Sigmoid colon (tissue), 7 donors: ENCODE results near the gene FAM227B. TPM values are rescaled to one million over a fixed set of nuclear protein-coding genes. Genes with fewer than 3 reads are reported as not detected.
A peak's percentile ranks its signal among the peaks of the same experiment; 100 is the strongest.

Source experiments
- DNase-seq: peaks from one replicate; pipeline ENCODE4 v3.0.0-alpha.2; 2019
- H3K27ac ChIP-seq, 4 donors: fragments of 200-600 bp; sonication (generic); one replicate each; pipeline ENCODE4 v1.5.1; 2016 to 2019; ENCODE audit warnings: mild to moderate bottlenecking in 1 of 4
- H3K27me3 ChIP-seq, 3 donors: fragments of 200-600 bp; sonication (generic); one replicate each; pipeline ENCODE4 v1.5.1; 2019; ENCODE audit warnings: mild to moderate bottlenecking in 1 of 3
- H3K36me3 ChIP-seq, 4 donors: fragments of 200-600 bp; sonication (generic); one replicate each; pipeline ENCODE4 v1.5.1; 2016 to 2019
- H3K4me1 ChIP-seq, 4 donors: fragments of 200-600 bp; sonication (generic); one replicate each; pipeline ENCODE4 v1.5.1; 2017 to 2019
- H3K4me3 ChIP-seq, 4 donors: fragments of 200-600 bp; sonication (generic); one replicate each; pipeline ENCODE4 v1.5.1; 2017 to 2019; ENCODE audit warnings: mild to moderate bottlenecking in 2 of 4, moderate library complexity in 1 of 4
- H3K9me3 ChIP-seq, 4 donors: fragments of 200-600 bp in 3 of 4; sonication (generic) in 3 of 4; one replicate each; pipeline versions ENCODE4 v1.5.1 to v1.6.1; 2013 to 2019
- CTCF ChIP-seq, 4 experiments: fragments of 450-650 bp in 3 of 4; fragments of 200-600 bp in 1 of 4; IDR thresholded peaks; one replicate each; pipeline ENCODE4 v1.5.1; 2016 to 2019; ENCODE audit warnings: antibody characterized with exemption in 4 of 4, mild to moderate bottlenecking in 3 of 4, moderate library complexity in 2 of 4
- EP300 ChIP-seq, 4 donors: sonication (generic); formaldehyde crosslinking; IDR thresholded peaks; one replicate each; pipeline ENCODE4 v1.6.1; 2017; ENCODE audit warnings: antibody characterized with exemption in 4 of 4
- POLR2A ChIP-seq, 2 donors: fragments of 450-650 bp; IDR thresholded peaks; one replicate each; pipeline ENCODE4 v1.6.1; 2016; ENCODE audit warnings: antibody characterized with exemption in 2 of 2, mild to moderate bottlenecking in 2 of 2, moderate library complexity in 2 of 2
- POLR2AphosphoS5 ChIP-seq, 4 donors: sonication (generic); formaldehyde crosslinking; IDR thresholded peaks; one replicate each; pipeline ENCODE4 v1.6.1; 2017; ENCODE audit warnings: antibody characterized with exemption in 4 of 4
- WGBS, 2 donors: extraction: QIAGEN DNeasy Blood & Tissue Kit; methylation state at CpG; one replicate each; pipeline ENCODE4 v1.1.7; 2013; 5-methylcytosine and 5-hydroxymethylcytosine counted together
- intact Hi-C: fragments of 100-400 bp; cut with DNase I; formaldehyde crosslinking; loops from one replicate; pipeline ENCODE4 v1.15.1; 2023
- polyA plus RNA-seq, 3 donors: library from polyadenylated mRNA; stranded (reverse); fragments of 200-250 nt; gene quantifications; one replicate each; pipeline ENCODE4 v1.2.3, GENCODE V29; 2013
- total RNA-seq, 4 donors: library from RNA; depleted of rRNA; stranded (reverse); fragments of >200 nt; gene quantifications; one replicate each; pipeline ENCODE4 v1.1.0, GENCODE V29; 2016
- donor health status: healthy with polysubstance abuse.
- donor health status: Bipolar disorder and iron deficiency.
- donor health status: healthy.

The FAM227B gene
- total and polyA plus RNA-seq, 7 donors: 1.8 to 21.1 (median 11.1) TPM

GRCh38 chr15:49439678-49440395 is 180.8 kb downstream of the FAM227B start:
- DNase-seq: no peak
- TF ChIP-seq EP300 (IDR thresholded peaks at IDR 0.05) (no peak), CTCF (IDR thresholded peaks at IDR 0.05) (no peak), POLR2A (IDR thresholded peaks at IDR 0.05) (no peak), POLR2AphosphoS5 (IDR thresholded peaks at IDR 0.05) (no peak)
- Histone ChIP-seq H3K36me3 (no peaks in the 10 kb centered on the region), H3K4me3 (no peak overlapping the region), H3K27me3 (no peaks in the 10 kb centered on the region), H3K9me3 (no peaks in the 10 kb centered on the region), H3K27ac (peak overlapping the region; percentile 51 to 79 (median 76)), H3K4me1 (peaks cover 0 to 96% (median 55%) of the 10 kb centered on the region in 4 donors)
- intact Hi-C loops: no loop called here
- 58 to 70% methylated on average over 5 of the region's 5 CpGs for WGBS, 2 donors

- no peaks in the 10 kb centered on the region for H3K27me3 ChIP-seq
- DNase-seq: peak; percentile 71
- no peaks in the 10 kb centered on the region for H3K9me3 ChIP-seq
- intact Hi-C loops: no loop called here
- H3K27ac ChIP-seq: peak overlapping the region; percentile 51 to 79 (median 76)
- H3K4me3 ChIP-seq: no peak overlapping the region
- H3K4me1 ChIP-seq: peaks cover 0 to 97% (median 60%) of the 10 kb centered on the region in 4 donors
- H3K36me3 ChIP-seq: no peaks in the 10 kb centered on the region
- TF ChIP-seq POLR2A (IDR thresholded peaks at IDR 0.05) (no peak), POLR2AphosphoS5 (IDR thresholded peaks at IDR 0.05) (no peak), CTCF (IDR thresholded peaks at IDR 0.05) (no peak), EP300 (IDR thresholded peaks at IDR 0.05) (no peak)
- 46 to 65% methylated on average over 6 of the region's 6 CpGs for WGBS, 2 donors
These were observed 181.5 kb downstream of the FAM227B start for GRCh38 chr15:49438962-49439631.

GRCh38 chr15:49436751-49437150 is 183.9 kb downstream of the FAM227B start:
- Histone ChIP-seq H3K9me3 (no peaks in the 10 kb centered on the region), H3K27ac (peak overlapping the region; percentile 57 to 79 (median 76)), H3K4me3 (no peak overlapping the region), H3K36me3 (no peaks in the 10 kb centered on the region), H3K4me1 (peaks cover 0 to 96% (median 78%) of the 10 kb centered on the region in 4 donors), H3K27me3 (no peaks in the 10 kb centered on the region)
- intact Hi-C loops: no loop called here
- no peak for DNase-seq
- no peak for TF ChIP-seq EP300 (IDR thresholded peaks at IDR 0.05)
- TF ChIP-seq POLR2AphosphoS5 (IDR thresholded peaks at IDR 0.05): no peak
- no peak for TF ChIP-seq POLR2A (IDR thresholded peaks at IDR 0.05)
- TF ChIP-seq CTCF (IDR thresholded peaks at IDR 0.05): no peak
- WGBS, 2 donors: 78 to 88% methylated on average over 2 of the region's 2 CpGs

- TF ChIP-seq CTCF (IDR thresholded peaks at IDR 0.05) (no peak), POLR2A (IDR thresholded peaks at IDR 0.05) (no peak), POLR2AphosphoS5 (IDR thresholded peaks at IDR 0.05) (no peak), EP300 (IDR thresholded peaks at IDR 0.05) (no peak)
- Histone ChIP-seq H3K36me3 (no peaks in the 10 kb centered on the region), H3K4me3 (no peak overlapping the region), H3K9me3 (no peaks in the 10 kb centered on the region), H3K27me3 (no peaks in the 10 kb centered on the region), H3K4me1 (peaks cover 0 to 85% (median 73%) of the 10 kb centered on the region in 4 donors), H3K27ac (peak overlapping the region; percentile 57 to 79 (median 76))
- WGBS, 2 donors: 20 to 75% methylated on average over 1 of the region's 1 CpG
- no peak for DNase-seq
- intact Hi-C loops: no loop called here
These were observed 185.4 kb downstream of the FAM227B start for GRCh38 chr15:49435174-49435573.
